ENCODE results near the gene SERPINI1. TPM values are rescaled to one million over a fixed set of nuclear protein-coding genes. Genes with fewer than 3 reads are reported as not detected.
A peak's percentile ranks its signal among the peaks of the same experiment; 100 is the strongest.
"Not testable (repeated sequence)": the region's sequence is repeated elsewhere in the genome, so short reads cannot be mapped to it uniquely, and the experiment has no call there.

Gene SERPINI1
- total RNA-seq, 2 donors from 2014 or later = 4.1 to 4.2 TPM

DNA sequence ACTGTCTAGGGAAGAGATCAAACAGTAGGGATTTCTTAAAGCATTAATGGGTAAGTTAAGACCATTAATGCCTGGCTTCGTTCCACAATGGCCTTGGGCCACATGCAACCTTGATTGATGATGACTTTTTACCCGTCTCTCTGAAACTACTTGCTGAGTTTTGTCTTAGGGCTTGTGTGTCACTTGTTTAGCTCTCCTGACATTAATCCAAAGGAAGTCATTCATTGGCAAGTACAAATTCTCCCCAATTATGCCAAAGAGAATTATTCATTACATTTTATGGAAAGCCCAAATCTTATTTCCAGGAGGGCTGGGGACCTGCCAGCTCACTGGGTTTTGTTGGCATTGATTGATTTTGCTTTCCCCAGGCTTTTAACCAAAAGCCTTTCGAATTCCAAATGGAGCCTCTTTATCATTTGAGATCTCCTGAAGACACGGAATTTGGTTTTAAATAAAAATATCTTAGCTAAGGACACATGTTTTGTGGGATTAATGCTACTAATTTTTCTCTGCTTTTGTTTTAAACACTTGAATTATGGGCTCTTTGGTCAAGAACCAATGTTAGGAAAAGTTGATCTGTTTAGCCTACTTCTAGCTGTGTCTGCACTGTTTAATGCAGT lies 40.7 kb downstream of the SERPINI1 start:
- intact Hi-C loops (cut with DNase I) = no loop called here
- DNase-seq = no peak
- no peak for ATAC-seq

DNA sequence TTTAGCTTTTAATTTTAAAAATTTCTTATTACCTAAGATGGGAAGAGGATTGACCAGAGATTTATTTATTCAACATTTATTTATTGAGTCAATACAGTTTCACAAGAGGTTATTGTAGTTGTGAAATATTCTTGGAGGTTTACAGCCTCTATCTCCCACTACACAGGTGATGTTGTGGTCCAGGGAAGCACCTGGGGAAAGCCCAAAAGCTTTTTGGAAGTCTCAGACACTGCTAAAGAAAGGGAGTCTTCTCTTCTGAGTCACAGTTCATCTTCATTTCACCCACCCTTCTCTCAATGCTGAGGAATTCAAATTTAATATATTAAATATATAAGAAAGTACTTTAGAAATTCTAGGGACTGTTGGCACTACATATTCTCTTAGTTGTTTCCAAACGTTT lies 41.8 kb downstream of the SERPINI1 start:
- DNase-seq (no peak), ATAC-seq (no peak)
- intact Hi-C loops (cut with DNase I) = no loop called here

DNA sequence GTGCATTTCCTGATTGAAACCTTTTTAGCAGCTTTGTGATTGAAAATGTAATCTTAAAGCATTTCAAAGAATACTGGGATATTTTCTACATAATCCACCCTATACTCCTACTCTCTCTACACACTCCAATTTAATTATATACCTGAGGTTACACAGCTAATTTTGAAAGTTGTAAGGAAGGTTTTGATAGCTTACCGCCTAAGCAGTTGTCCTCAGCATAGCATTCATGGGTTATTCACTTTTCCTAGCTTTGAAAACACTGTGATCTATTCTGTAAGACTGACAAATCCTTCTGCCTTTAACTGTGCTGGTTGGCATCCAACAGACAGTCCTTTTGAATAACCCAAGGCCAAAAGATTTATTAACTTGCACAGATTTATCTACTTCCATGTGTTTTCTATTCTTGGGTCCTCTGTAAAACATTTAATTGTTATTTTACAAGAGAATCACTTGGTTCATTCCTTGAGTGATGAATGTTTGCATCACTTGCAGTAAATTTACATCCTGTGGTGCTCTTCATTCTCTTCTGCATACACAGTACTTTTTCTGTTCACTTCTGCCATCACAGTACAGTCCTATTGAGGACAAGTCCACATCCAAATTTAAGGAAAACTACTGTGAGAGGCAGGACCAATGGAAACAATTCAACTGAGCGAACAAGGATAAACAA lies 44.8 kb downstream of the SERPINI1 start:
- ATAC-seq = no peak
- intact Hi-C loops (cut with DNase I) = no loop called here
- DNase-seq = no peak

- ATAC-seq (peak; percentile 67 to 91), DNase-seq (no peak)
These were observed 48.3 kb downstream of the SERPINI1 start for GRCh38 chr3:167783781-167784180.

GRCh38 chr3:167785790-167786189 lies 50.3 kb downstream of the SERPINI1 start:
- intact Hi-C loops (cut with DNase I) = no loop called here

More at GRCh38 chr3:167783781-167784180, 48.3 kb downstream of the SERPINI1 start:
- intact Hi-C loops (cut with DNase I) = no loop called here

GRCh38 chr3:167787440-167787839 lies 51.9 kb downstream of the SERPINI1 start:
- no peak for DNase-seq
- no peak for ATAC-seq
- intact Hi-C loops (cut with DNase I) = no loop called here

More at GRCh38 chr3:167785790-167786189, 50.3 kb downstream of the SERPINI1 start:
- ATAC-seq (no peak), DNase-seq (no peak)

GRCh38 chr3:167798443-167798842 lies 62.9 kb downstream of the SERPINI1 start:
- no peak for ATAC-seq
- intact Hi-C loops (cut with DNase I) = no loop called here
- no peak for DNase-seq

GRCh38 chr3:167808910-167809309 lies 73.4 kb downstream of the SERPINI1 start:
- intact Hi-C loops (cut with DNase I) = no loop called here
- DNase-seq (no peak), ATAC-seq (no peak)

DNA sequence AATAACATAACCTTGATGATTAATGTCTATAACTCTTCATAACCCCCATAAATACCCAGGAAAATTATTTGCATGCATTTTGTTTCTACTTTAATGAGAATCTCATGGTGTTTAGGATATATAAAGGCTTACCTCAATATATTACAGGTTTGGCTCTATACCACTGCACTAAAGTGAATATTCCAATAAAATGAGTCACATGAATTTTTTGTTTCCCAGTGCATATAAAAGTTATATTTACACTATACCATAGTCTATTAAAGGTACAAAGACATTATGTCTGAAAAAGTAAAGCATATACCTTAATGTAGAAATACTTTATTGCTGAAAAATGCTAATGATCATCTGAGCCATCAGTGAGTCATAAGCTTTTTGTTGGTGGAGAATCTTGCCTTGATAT lies 74.7 kb downstream of the SERPINI1 start:
- ATAC-seq (no peak), DNase-seq (no peak)
- intact Hi-C loops (cut with DNase I) = no loop called here

- no peak for DNase-seq
- intact Hi-C loops (cut with DNase I) = no loop called here
- ATAC-seq = no peak
These were observed 75.5 kb downstream of the SERPINI1 start for GRCh38 chr3:167811031-167811430.

GRCh38 chr3:167813169-167814123 lies 77.9 kb downstream of the SERPINI1 start:
- ATAC-seq (no peak), DNase-seq (no peak)
- intact Hi-C loops (cut with DNase I) = no loop called here

GRCh38 chr3:167814441-167814951 lies 79.0 kb downstream of the SERPINI1 start:
- DNase-seq (peak; percentile 18), ATAC-seq (peak; percentile 86 to 92)
- intact Hi-C loops (cut with DNase I) = no loop called here

DNA sequence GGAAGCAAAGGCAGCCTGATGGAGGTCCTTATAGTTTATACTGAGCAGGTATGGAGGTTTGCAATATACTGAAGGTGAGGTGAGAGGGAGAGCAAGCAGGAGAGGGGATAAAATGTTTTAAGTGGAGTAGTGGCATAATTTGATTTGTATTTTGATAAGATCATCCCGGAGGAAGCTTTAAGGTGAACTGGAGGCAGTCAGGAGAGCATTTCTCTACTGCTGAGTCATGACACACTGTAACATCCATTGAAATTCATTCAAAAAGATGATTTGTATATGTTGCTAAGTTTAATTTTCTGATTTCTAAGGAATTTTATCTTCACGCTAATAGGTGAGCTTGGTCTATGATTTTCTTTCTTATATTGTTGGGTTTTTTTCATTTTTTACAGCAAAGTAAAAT lies 81.4 kb downstream of the SERPINI1 start:
- ATAC-seq (no peak), DNase-seq (no peak)
- intact Hi-C loops (cut with DNase I) = no loop called here

- no peak for DNase-seq
- no peak for ATAC-seq
- intact Hi-C loops (cut with DNase I) = no loop called here
These were observed 84.8 kb downstream of the SERPINI1 start for GRCh38 chr3:167820102-167820865.

DNA sequence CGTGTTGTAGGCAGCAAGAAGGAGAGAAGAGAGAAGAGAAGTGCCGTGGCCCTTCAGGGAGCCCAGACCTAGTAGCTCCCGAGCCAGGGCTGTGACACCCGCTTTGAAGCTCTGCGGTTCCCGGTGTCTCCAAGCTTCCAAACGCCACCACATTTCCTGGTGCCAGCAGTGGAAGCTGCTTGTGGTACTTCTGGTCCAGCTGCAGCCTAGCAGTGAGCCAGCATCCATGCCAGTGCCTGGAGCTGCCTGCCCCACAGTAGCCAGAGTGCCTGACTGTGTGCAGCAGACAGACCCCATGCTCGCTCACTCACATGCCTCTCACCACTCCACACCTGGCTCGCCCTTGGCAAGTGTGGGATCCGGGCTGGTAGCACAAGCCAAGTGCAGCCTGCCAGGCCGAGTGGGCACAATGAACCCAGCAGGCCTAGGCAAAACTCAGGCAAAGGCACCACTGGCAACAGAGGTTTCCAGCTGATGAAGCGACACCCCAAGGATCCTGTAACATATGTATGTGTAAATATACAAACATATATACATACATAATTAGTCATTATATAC lies 85.8 kb downstream of the SERPINI1 start:
- ATAC-seq (no peak), DNase-seq (no peak)
- intact Hi-C loops (cut with DNase I) = no loop called here

DNA sequence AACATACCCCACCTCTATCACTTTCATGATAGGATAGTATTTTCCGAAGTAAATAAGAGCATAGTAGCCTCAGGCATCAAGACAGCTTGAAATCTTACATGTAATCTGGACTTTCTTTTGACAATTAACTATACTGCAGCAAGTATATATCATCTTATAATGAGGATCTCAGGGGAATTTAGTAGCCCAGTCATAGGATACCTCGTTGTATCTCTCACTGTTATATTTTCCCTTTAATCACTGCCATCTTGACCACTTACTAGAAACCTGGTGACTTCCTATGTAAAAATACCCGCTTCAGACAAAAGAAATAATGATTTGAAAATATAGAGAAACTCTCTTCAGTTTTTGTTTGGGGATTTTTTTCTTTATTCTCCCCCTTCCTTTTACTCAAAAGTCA lies 88.2 kb downstream of the SERPINI1 start:
- intact Hi-C loops (cut with DNase I) = no loop called here
- ATAC-seq (no peak), DNase-seq (no peak)

DNA sequence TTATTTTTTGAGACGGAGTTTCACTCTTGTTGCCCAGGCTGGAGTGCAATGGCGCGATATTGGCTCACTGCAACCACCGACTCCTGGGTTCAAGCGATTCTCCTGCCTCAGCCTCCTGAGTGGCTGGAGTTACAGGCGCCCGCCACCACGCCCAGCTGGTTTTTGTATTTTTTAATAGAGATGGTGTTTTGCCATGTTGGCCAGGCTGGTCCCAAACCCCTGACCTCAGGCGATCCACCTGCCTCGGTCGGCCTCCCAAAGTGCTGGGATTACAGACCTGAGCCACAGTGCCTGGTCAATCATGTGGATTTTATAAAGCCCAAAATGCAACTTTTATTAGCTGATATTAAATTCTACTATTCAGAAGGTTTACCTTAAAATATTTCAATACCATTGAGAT lies 92.1 kb downstream of the SERPINI1 start:
- DNase-seq; ATAC-seq; intact Hi-C loops (cut with DNase I): not testable (repeated sequence)

DNA sequence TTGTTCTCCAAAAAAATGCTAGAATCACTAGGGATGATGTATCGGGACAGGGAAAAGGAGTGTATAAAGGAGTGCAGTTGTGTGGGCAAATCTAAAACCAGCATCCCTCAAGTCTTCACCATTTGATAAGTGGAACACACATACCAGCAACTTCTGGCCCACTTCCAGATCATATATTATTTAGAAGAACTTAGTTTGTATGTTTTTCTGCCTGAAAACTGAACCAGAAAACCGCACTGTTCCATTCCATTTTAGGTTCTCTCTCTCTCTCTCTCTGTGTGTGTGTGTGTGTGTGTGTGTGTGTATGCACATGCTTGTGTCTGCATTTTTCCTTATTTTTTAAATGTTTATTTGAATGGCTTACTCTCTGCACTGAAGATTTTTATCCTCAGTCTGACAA lies 93.5 kb downstream of the SERPINI1 start:
- DNase-seq (no peak), ATAC-seq (no peak)
- intact Hi-C loops (cut with DNase I) = no loop called here

GRCh38 chr3:167830007-167830406 lies 94.5 kb downstream of the SERPINI1 start:
- DNase-seq (no peak), ATAC-seq (no peak)

More at GRCh38 chr3:167830007-167830406, 94.5 kb downstream of the SERPINI1 start:
- intact Hi-C loops (cut with DNase I) = no loop called here
